ENCODE results near the gene TRAPPC12. TPM values are rescaled to one million over a fixed set of nuclear protein-coding genes. Genes with fewer than 3 reads are reported as not detected.

TRAPPC12 gene
- total RNA-seq, 1 donor, result 67.0 TPM

DNA sequence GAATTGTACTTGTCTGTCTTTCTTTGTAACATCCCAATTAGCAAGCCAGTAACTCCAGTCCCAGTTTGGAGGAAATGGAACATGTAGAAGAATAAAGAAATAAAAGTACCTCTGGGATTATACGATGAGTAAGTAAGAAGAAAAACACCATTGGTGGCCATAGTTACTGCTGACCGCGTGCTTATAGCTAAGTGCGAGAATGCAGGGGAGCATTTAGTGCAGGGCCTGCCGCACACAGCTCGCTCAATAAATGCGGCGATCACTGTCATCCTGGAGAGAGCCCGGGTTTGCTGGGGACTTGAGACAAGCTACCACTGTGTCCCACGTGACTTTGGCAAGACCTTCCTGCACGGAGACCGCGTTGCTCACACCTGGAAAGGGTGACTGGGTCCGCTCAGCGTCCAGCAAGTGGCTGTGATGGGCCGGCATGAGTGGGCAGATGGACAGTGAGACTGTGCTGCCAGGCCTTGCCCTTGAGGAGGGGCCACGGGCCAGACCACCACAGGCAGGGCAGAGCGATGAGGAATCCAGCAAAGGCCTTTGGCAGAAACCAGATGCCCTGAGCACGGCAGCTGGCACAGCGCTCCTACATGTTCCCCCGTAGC is 85.0 kb downstream of the TRAPPC12 start:
- no peaks in the 10 kb centered on the region for H3K27me3 ChIP-seq (ENCODE audit: insufficient read depth, low read length)
- no peak overlapping the region for H3K4me2 ChIP-seq (ENCODE audit: insufficient read depth, low read length)
- H3K27ac ChIP-seq (ENCODE audit: low read depth, low read length), result peak overlapping the region; percentile 40
- TF ChIP-seq CTCF (IDR thresholded peaks at IDR 0.05; ENCODE audit: extremely low read depth, low read depth, low read length), result no peak
- peaks cover 43% of the 10 kb centered on the region for H3K36me3 ChIP-seq (ENCODE audit: insufficient read depth, low read length)
- DNase-seq (ENCODE audit: insufficient read length, low spot score, missing footprints), result peak; percentile 68
- H2AFZ ChIP-seq (ENCODE audit: low read length), result no peak overlapping the region
- H4K20me1 ChIP-seq (ENCODE audit: insufficient read depth, low read length), result no peaks in the 10 kb centered on the region
- no peak overlapping the region for H3K4me3 ChIP-seq (ENCODE audit: insufficient read depth, low read length)
- peaks cover 23% of the 10 kb centered on the region for H3K4me1 ChIP-seq (ENCODE audit: insufficient read depth, low read length)
- H3K9me3 ChIP-seq (ENCODE audit: low read depth, low read length), result no peaks in the 10 kb centered on the region
- H3K79me2 ChIP-seq (ENCODE audit: insufficient read depth, low read length), result no peaks in the 10 kb centered on the region

DNA sequence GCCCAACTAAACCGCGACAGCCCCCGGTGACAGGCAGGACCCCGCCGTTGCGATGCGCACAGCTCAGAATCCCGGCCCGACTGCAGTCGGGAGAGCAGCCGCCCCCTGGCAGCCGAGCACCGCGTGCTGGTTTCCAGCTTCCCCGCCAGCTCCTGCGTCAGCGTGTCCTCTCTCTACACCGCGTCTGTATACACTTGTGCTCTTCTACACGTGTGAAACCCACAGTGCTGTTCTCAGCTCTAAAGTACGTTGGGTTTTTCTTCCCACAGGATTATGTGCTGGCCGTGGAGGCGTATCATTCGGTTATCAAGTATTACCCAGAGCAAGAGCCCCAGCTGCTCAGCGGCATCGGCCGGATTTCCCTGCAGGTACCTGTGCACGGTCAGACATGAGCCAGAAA is 85.8 kb downstream of the TRAPPC12 start:
- Histone ChIP-seq H3K27ac (ENCODE audit: low read depth, low read length) (peak overlapping the region; percentile 86), H2AFZ (ENCODE audit: low read length) (no peak overlapping the region), H3K36me3 (ENCODE audit: insufficient read depth, low read length) (peaks cover 43% of the 10 kb centered on the region), H3K4me2 (ENCODE audit: insufficient read depth, low read length) (peak overlapping the region; percentile 66), H3K79me2 (ENCODE audit: insufficient read depth, low read length) (no peaks in the 10 kb centered on the region), H3K4me1 (ENCODE audit: insufficient read depth, low read length) (peaks cover 32% of the 10 kb centered on the region), H4K20me1 (ENCODE audit: insufficient read depth, low read length) (peaks cover 8% of the 10 kb centered on the region), H3K4me3 (ENCODE audit: insufficient read depth, low read length) (no peak overlapping the region), H3K27me3 (ENCODE audit: insufficient read depth, low read length) (no peaks in the 10 kb centered on the region), H3K9me3 (ENCODE audit: low read depth, low read length) (no peaks in the 10 kb centered on the region)
- DNase-seq (ENCODE audit: insufficient read length, low spot score, missing footprints), result peak; percentile 76
- no peak for TF ChIP-seq CTCF (IDR thresholded peaks at IDR 0.05; ENCODE audit: extremely low read depth, low read depth, low read length)

GRCh38 chr2:3465844-3466481 is 86.5 kb downstream of the TRAPPC12 start:
- H3K27ac ChIP-seq (ENCODE audit: low read depth, low read length), result peak overlapping the region; percentile 86
- H3K4me3 ChIP-seq (ENCODE audit: insufficient read depth, low read length), result peak overlapping the region; percentile 20
- H2AFZ ChIP-seq (ENCODE audit: low read length), result no peak overlapping the region
- no peaks in the 10 kb centered on the region for H3K27me3 ChIP-seq (ENCODE audit: insufficient read depth, low read length)
- peaks cover 46% of the 10 kb centered on the region for H3K36me3 ChIP-seq (ENCODE audit: insufficient read depth, low read length)
- peak; percentile 99 for DNase-seq (ENCODE audit: insufficient read length, low spot score, missing footprints)
- no peaks in the 10 kb centered on the region for H3K9me3 ChIP-seq (ENCODE audit: low read depth, low read length)
- H4K20me1 ChIP-seq (ENCODE audit: insufficient read depth, low read length), result peaks cover 8% of the 10 kb centered on the region
- H3K4me2 ChIP-seq (ENCODE audit: insufficient read depth, low read length), result peak overlapping the region; percentile 66
- no peak for TF ChIP-seq CTCF (IDR thresholded peaks at IDR 0.05; ENCODE audit: extremely low read depth, low read depth, low read length)
- H3K79me2 ChIP-seq (ENCODE audit: insufficient read depth, low read length), result no peaks in the 10 kb centered on the region
- H3K4me1 ChIP-seq (ENCODE audit: insufficient read depth, low read length), result peaks cover 38% of the 10 kb centered on the region

DNA sequence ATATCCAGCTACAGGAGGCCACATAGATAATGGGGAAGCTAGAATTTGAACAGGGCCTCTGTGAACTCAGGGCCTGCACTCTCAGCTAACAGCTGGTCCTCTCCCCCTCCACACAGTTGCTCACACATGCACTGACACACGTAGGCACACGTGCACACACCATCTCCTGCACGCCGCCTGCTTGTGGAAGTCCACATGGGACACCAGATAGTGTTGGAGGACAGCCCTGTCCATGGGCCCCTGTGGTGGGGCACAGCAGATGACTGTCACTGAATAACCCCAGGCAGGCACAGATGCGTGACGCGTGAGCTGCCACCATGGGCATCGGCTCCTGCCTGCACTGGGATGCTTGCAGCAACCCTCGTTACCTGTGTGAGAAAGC is 87.0 kb downstream of the TRAPPC12 start:
- peak; percentile 19 for DNase-seq (ENCODE audit: insufficient read length, low spot score, missing footprints)
- Histone ChIP-seq H3K4me1 (ENCODE audit: insufficient read depth, low read length) (peaks cover 42% of the 10 kb centered on the region), H4K20me1 (ENCODE audit: insufficient read depth, low read length) (peaks cover 8% of the 10 kb centered on the region), H3K4me2 (ENCODE audit: insufficient read depth, low read length) (peak overlapping the region; percentile 66), H3K27me3 (ENCODE audit: insufficient read depth, low read length) (no peaks in the 10 kb centered on the region), H2AFZ (ENCODE audit: low read length) (no peak overlapping the region), H3K36me3 (ENCODE audit: insufficient read depth, low read length) (peaks cover 51% of the 10 kb centered on the region), H3K27ac (ENCODE audit: low read depth, low read length) (peak overlapping the region; percentile 86), H3K79me2 (ENCODE audit: insufficient read depth, low read length) (no peaks in the 10 kb centered on the region), H3K4me3 (ENCODE audit: insufficient read depth, low read length) (no peak overlapping the region), H3K9me3 (ENCODE audit: low read depth, low read length) (no peaks in the 10 kb centered on the region)
- TF ChIP-seq CTCF (IDR thresholded peaks at IDR 0.05; ENCODE audit: extremely low read depth, low read depth, low read length), result no peak
